Eye (tissue), 1 donor: ENCODE results near the gene SLC31A1.

Experiments used
- DNase-seq: peaks from one replicate; pipeline ENCODE4 v3.0.0-alpha.2; 2015

SLC31A1 gene

GRCh38 chr9:113221003-113221799 lies at the start of gene SLC31A1, which contains the start of gene FKBP15:
Gene SLC31A1 (plus strand): TSS chr9:113221544. CDS start chr9:113256149, 34,605 bp downstream.
Gene FKBP15 (minus strand): TSS chr9:113221277. CDS start chr9:113221243, 34 bp downstream.
- peak; percentile 99 for DNase-seq

GRCh38 chr9:113173341-113173740 lies 48.0 kb upstream of the SLC31A1 start:
- no peak for DNase-seq

GRCh38 chr9:113176803-113177202 lies 44.5 kb upstream of the SLC31A1 start:
- no peak for DNase-seq

GRCh38 chr9:113177251-113177650 lies 44.1 kb upstream of the SLC31A1 start:
- no peak for DNase-seq

GRCh38 chr9:113178087-113178486 lies 43.3 kb upstream of the SLC31A1 start:
- no peak for DNase-seq

GRCh38 chr9:113179839-113180238 lies 41.5 kb upstream of the SLC31A1 start:
- no peak for DNase-seq

- DNase-seq: no peak
Observed at GRCh38 chr9:113181165-113181564, 40.2 kb upstream of the SLC31A1 start.

- no peak for DNase-seq
Observed at GRCh38 chr9:113183956-113184488, 37.3 kb upstream of the SLC31A1 start.

- no peak for DNase-seq
Observed at GRCh38 chr9:113184539-113184938, 36.8 kb upstream of the SLC31A1 start.

GRCh38 chr9:113185271-113185670 lies 36.1 kb upstream of the SLC31A1 start:
- no peak for DNase-seq

- DNase-seq: no peak
Observed at GRCh38 chr9:113186137-113186755, 35.1 kb upstream of the SLC31A1 start.

GRCh38 chr9:113187929-113188595 lies 33.3 kb upstream of the SLC31A1 start:
- DNase-seq: peak; percentile 8

- no peak for DNase-seq
Observed at GRCh38 chr9:113192455-113192854, 28.9 kb upstream of the SLC31A1 start.

GRCh38 chr9:113199683-113200329 lies 21.5 kb upstream of the SLC31A1 start:
- DNase-seq: no peak

GRCh38 chr9:113205432-113205831 lies 15.9 kb upstream of the SLC31A1 start:
- DNase-seq: no peak

- no peak for DNase-seq
Observed at GRCh38 chr9:113205861-113206260, 15.5 kb upstream of the SLC31A1 start.

- no peak for DNase-seq
Observed at GRCh38 chr9:113210815-113211214, 10.5 kb upstream of the SLC31A1 start.

GRCh38 chr9:113215132-113215531 lies 6.2 kb upstream of the SLC31A1 start:
- no peak for DNase-seq

- DNase-seq: no peak
Observed at GRCh38 chr9:113216406-113216805, 4.9 kb upstream of the SLC31A1 start.

GRCh38 chr9:113219186-113219936 lies 2.0 kb upstream of the SLC31A1 start:
- DNase-seq: no peak

- no peak for DNase-seq
Observed at GRCh38 chr9:113219969-113220368, 1.4 kb upstream of the SLC31A1 start.

- no peak for DNase-seq
Observed at GRCh38 chr9:113220467-113221002, 809 bp upstream of the SLC31A1 start.
